Tibial artery (tissue), 4 donors: Measurements from ENCODE around the gene PTP4A2.

ENCODE experiments used
- DNase-seq, 2 donors: peaks; one replicate each; pipeline ENCODE4 v3.0.0-alpha.2; 2019
- H3K27ac ChIP-seq, 2 donors: fragments of 200-600 bp; sonication (generic) in 1 of 2; 1 replicate in 1 of 2; 2 replicates in 1 of 2; pipeline ENCODE4 v1.5.1; 2018 to 2019; ENCODE audit warnings: mild to moderate bottlenecking in 1 of 2
- H3K27me3 ChIP-seq, 2 donors: fragments of 200-600 bp; sonication (generic) in 1 of 2; one replicate each; pipeline versions ENCODE4 v1.5.1 to v1.6.0; 2016 to 2019
- H3K36me3 ChIP-seq, 3 donors: fragments of 200-600 bp; sonication (generic) in 2 of 3; one replicate each; pipeline ENCODE4 v1.5.1; 2016 to 2019; ENCODE audit warnings: mild to moderate bottlenecking in 2 of 3
- H3K4me1 ChIP-seq, 4 donors: fragments of 200-600 bp; sonication (generic) in 2 of 4; 1 replicate in 3 of 4; 2 replicates in 1 of 4; pipeline ENCODE4 v1.5.1; 2016 to 2019
- H3K4me3 ChIP-seq, 2 donors: fragments of 200-600 bp; sonication (generic) in 1 of 2; 1 replicate in 1 of 2; 2 replicates in 1 of 2; pipeline ENCODE4 v1.5.1; 2018 to 2019; ENCODE audit warnings: mild to moderate bottlenecking in 2 of 2
- H3K9me3 ChIP-seq, 3 donors: fragments of 200-600 bp; sonication (generic) in 1 of 3; one replicate each; pipeline ENCODE4 v1.5.1; 2016 to 2019
- CTCF ChIP-seq, 2 experiments: fragments of 200-600 bp in 1 of 2; fragments of 450-650 bp in 1 of 2; IDR thresholded peaks; one replicate each; pipeline ENCODE4 v1.5.1; 2017 to 2019; ENCODE audit warnings: antibody characterized with exemption in 2 of 2, mild to moderate bottlenecking in 1 of 2, moderate library complexity in 1 of 2
- intact Hi-C: fragments of 100-400 bp; cut with DNase I; formaldehyde crosslinking; loops from one replicate; pipeline ENCODE4 v1.15.0; 2023; ENCODE audit warnings: low total_unique reads

The PTP4A2 gene

GRCh38 chr1:31866450-31867032, 71.6 kb downstream of the PTP4A2 start:
- intact Hi-C loops = no loop called here
- Histone ChIP-seq H3K4me1 (no peaks in the 10 kb centered on the region), H3K27me3 (no peaks in the 10 kb centered on the region), H3K27ac (no peak overlapping the region), H3K36me3 (no peaks in the 10 kb centered on the region), H3K9me3 (no peaks in the 10 kb centered on the region), H3K4me3 (no peak overlapping the region)
- no peak for DNase-seq
- no peak for TF ChIP-seq CTCF (IDR thresholded peaks at IDR 0.05)

- H3K27me3 ChIP-seq = no peaks in the 10 kb centered on the region
- intact Hi-C loops = no loop called here
- no peak overlapping the region for H3K4me3 ChIP-seq
- no peaks in the 10 kb centered on the region for H3K4me1 ChIP-seq
- no peaks in the 10 kb centered on the region for H3K36me3 ChIP-seq
- no peak for DNase-seq
- H3K27ac ChIP-seq = no peak overlapping the region
- H3K9me3 ChIP-seq = no peaks in the 10 kb centered on the region
- TF ChIP-seq CTCF (IDR thresholded peaks at IDR 0.05) = no peak
Observed at GRCh38 chr1:31865728-31866449, 72.3 kb downstream of the PTP4A2 start.

- no peak for DNase-seq
- no peaks in the 10 kb centered on the region for H3K36me3 ChIP-seq
Observed at GRCh38 chr1:31862071-31862470, 76.1 kb downstream of the PTP4A2 start.

GRCh38 chr1:31861346-31861745, 76.8 kb downstream of the PTP4A2 start:
- Histone ChIP-seq H3K9me3 (no peaks in the 10 kb centered on the region), H3K27ac (no peak overlapping the region), H3K4me1 (no peaks in the 10 kb centered on the region), H3K4me3 (no peak overlapping the region), H3K27me3 (no peaks in the 10 kb centered on the region), H3K36me3 (no peaks in the 10 kb centered on the region)
- intact Hi-C loops = no loop called here
- no peak for DNase-seq
- no peak for TF ChIP-seq CTCF (IDR thresholded peaks at IDR 0.05)

More at GRCh38 chr1:31862071-31862470, 76.1 kb downstream of the PTP4A2 start:
- Histone ChIP-seq H3K4me1 (no peaks in the 10 kb centered on the region), H3K4me3 (no peak overlapping the region), H3K27ac (no peak overlapping the region), H3K9me3 (no peaks in the 10 kb centered on the region), H3K27me3 (no peaks in the 10 kb centered on the region)
- no peak for TF ChIP-seq CTCF (IDR thresholded peaks at IDR 0.05)
- intact Hi-C loops = no loop called here

GRCh38 chr1:31860581-31860980, 77.6 kb downstream of the PTP4A2 start:
- no peak overlapping the region for H3K27ac ChIP-seq
- intact Hi-C loops = no loop called here
- no peak for TF ChIP-seq CTCF (IDR thresholded peaks at IDR 0.05)
- H3K36me3 ChIP-seq = no peaks in the 10 kb centered on the region
- no peak overlapping the region for H3K4me3 ChIP-seq
- no peak for DNase-seq
- H3K9me3 ChIP-seq = no peaks in the 10 kb centered on the region
- no peaks in the 10 kb centered on the region for H3K27me3 ChIP-seq
- H3K4me1 ChIP-seq = no peaks in the 10 kb centered on the region
